SK-N-SH (cell line): Measurements from ENCODE around the gene GGTLC3. TPM values are rescaled to one million over a fixed set of nuclear protein-coding genes. Genes with fewer than 3 reads are reported as not detected.
"Not testable (repeated sequence)": the region's sequence is repeated elsewhere in the genome, so short reads cannot be mapped to it uniquely, and the experiment has no call there.

Experiments used
- CTCF ChIA-PET: fragments of 300-600, 350-600 bp; formaldehyde crosslinking; extraction: SDS; loops from one replicate; lab custom pipeline; 2021; lab: Yijun Ruan, JAX
- POLR2A ChIA-PET: fragments of 350-600 bp; sonication (Branson Sonifier 250); formaldehyde crosslinking; extraction: SDS; loops from one replicate; lab custom pipeline; 2020; ENCODE audit warnings: antibody characterized with exemption, inconsistent platforms; lab: Yijun Ruan, JAX
- DNase-seq: peaks from one replicate; pipeline ENCODE4 v3.0.0; 2012
- H2AFZ ChIP-seq: fragments of 200-600 bp; sonication (generic); 2 replicates; pipeline ENCODE4 v1.8.1; 2016; ENCODE audit warnings: antibody characterized with exemption, mild to moderate bottlenecking, low read depth
- H3F3A ChIP-seq: fragments of 200-600 bp; sonication (generic); replicated peaks from 2 replicates; pipeline ENCODE3; 2016; ENCODE audit warnings: antibody characterized with exemption, mild to moderate bottlenecking; ENCODE audit not compliant: insufficient read depth
- H3K27ac ChIP-seq, 2 experiments: fragments of 200-500 bp in 1 of 2; fragments of 200-600 bp in 1 of 2; sonication (Bioruptor generic) in 1 of 2; sonication (generic), shearing (Covaris generic) in 1 of 2; 2 replicates each; pipeline versions ENCODE4 v1.5.1 to v1.6.1; 2014 to 2016; ENCODE audit warnings: low read depth in 2 of 2, inconsistent platforms in 1 of 2, low read length in 1 of 2, mild to moderate bottlenecking in 1 of 2, mixed read lengths in 1 of 2
- H3K27me3 ChIP-seq: fragments of 200-600 bp; sonication (generic), shearing (Covaris generic); 2 replicates; pipeline ENCODE4 v1.6.1; 2016; ENCODE audit warnings: mixed run types; ENCODE audit not compliant: insufficient read depth
- H3K36me3 ChIP-seq, 2 experiments: fragments of 200-500 bp in 1 of 2; fragments of 200-600 bp in 1 of 2; sonication (Bioruptor generic) in 1 of 2; sonication (generic) in 1 of 2; replicated peaks in 1 of 2; 2 replicates each; pipeline versions ENCODE3 to v1.5.1; 2014 to 2016; ENCODE audit warnings: low read length in 1 of 2, mild to moderate bottlenecking in 1 of 2; ENCODE audit not compliant: insufficient read depth in 2 of 2, control insufficient read depth in 1 of 2
- H3K4me1 ChIP-seq, 2 experiments: fragments of 200-500 bp in 1 of 2; fragments of 200-600 bp in 1 of 2; sonication (Bioruptor generic) in 1 of 2; sonication (generic), shearing (Covaris generic) in 1 of 2; 2 replicates each; pipeline versions ENCODE4 v1.5.1 to v1.6.1; 2014 to 2016; ENCODE audit warnings: low read depth in 1 of 2, low read length in 1 of 2, mixed run types in 1 of 2; ENCODE audit not compliant: insufficient read depth in 2 of 2, control insufficient read depth in 1 of 2
- H3K4me2 ChIP-seq: fragments of 200-600 bp; sonication (generic), shearing (Covaris generic); 2 replicates; pipeline ENCODE4 v1.6.1; 2017; ENCODE audit warnings: mixed run types
- H3K4me3 ChIP-seq, 2 experiments: fragments of 200-500 bp in 1 of 2; fragments of 200-600 bp in 1 of 2; sonication (Bioruptor generic) in 1 of 2; sonication (generic), shearing (Covaris generic) in 1 of 2; 2 replicates each; pipeline versions ENCODE4 v1.5.1 to v1.8.1; 2014 to 2016; ENCODE audit warnings: low read depth in 2 of 2, inconsistent platforms in 1 of 2, low read length in 1 of 2, mild to moderate bottlenecking in 1 of 2, mixed read lengths in 1 of 2, moderate library complexity in 1 of 2
- H3K79me2 ChIP-seq: fragments of 200-600 bp; sonication (generic); 2 replicates; pipeline ENCODE4 v1.8.1; 2017; ENCODE audit warnings: mild to moderate bottlenecking; ENCODE audit not compliant: insufficient read depth
- H3K9ac ChIP-seq: fragments of 200-600 bp; sonication (generic); 2 replicates; pipeline ENCODE4 v1.6.1; 2017; ENCODE audit warnings: mixed run types
- H3K9me2 ChIP-seq: fragments of 200-600 bp; sonication (generic); 2 replicates; pipeline ENCODE4 v1.6.1; 2017; ENCODE audit warnings: mixed run types
- H3K9me3 ChIP-seq: fragments of 200-600 bp; sonication (generic); 2 replicates; pipeline ENCODE4 v1.6.1; 2017; ENCODE audit warnings: mixed run types, mild to moderate bottlenecking, moderate library complexity
- H4K20me1 ChIP-seq: fragments of 200-600 bp; sonication (generic); 2 replicates; pipeline ENCODE4 v1.6.1; 2017; ENCODE audit warnings: mild to moderate bottlenecking, mixed run types; ENCODE audit not compliant: insufficient read depth
- WGBS: methylation state at CpG from one replicate; pipeline ENCODE4 v1.1.6; 2017; ENCODE audit warnings: low lambda C conversion rate; 5-methylcytosine and 5-hydroxymethylcytosine counted together
- polyA plus RNA-seq, 3 experiments: library from polyadenylated mRNA; depleted of rRNA; stranded (reverse); fragments of >200 nt; gene quantifications; 2 replicates each; pipeline ENCODE4 v1.2.3, GENCODE V29; 2012

The GGTLC3 gene
- polyA plus RNA-seq, 1 of the 3 experiments (the other 2 are of a cell fraction), result not detected

- DNase-seq, POLR2A ChIA-PET, H3K27ac ChIP-seq, H3F3A ChIP-seq, CTCF ChIA-PET, H2AFZ ChIP-seq, H3K4me2 ChIP-seq, H3K9me3 ChIP-seq, H3K36me3 ChIP-seq, H4K20me1 ChIP-seq, H3K9me2 ChIP-seq, H3K9ac ChIP-seq, H3K4me3 ChIP-seq, H3K4me1 ChIP-seq, H3K27me3 ChIP-seq, H3K79me2 ChIP-seq: not testable (repeated sequence)
- WGBS, result 100% methylated on average over 3 of the region's 12 CpGs
These were observed 16.4 kb upstream of the GGTLC3 start for GRCh38 chr22:18534315-18534714.

- H3K4me2 ChIP-seq, H3K9ac ChIP-seq, H3K79me2 ChIP-seq, H3K9me2 ChIP-seq, DNase-seq, H2AFZ ChIP-seq, H3K27ac ChIP-seq, H3K27me3 ChIP-seq, CTCF ChIA-PET, H3F3A ChIP-seq, H3K9me3 ChIP-seq, H3K36me3 ChIP-seq, POLR2A ChIA-PET, H4K20me1 ChIP-seq, H3K4me1 ChIP-seq, H3K4me3 ChIP-seq: not testable (repeated sequence)
- no CpG with 5 or more reads among the region's 11 CpGs for WGBS
These were observed 15.7 kb upstream of the GGTLC3 start for GRCh38 chr22:18533633-18534032.

DNA sequence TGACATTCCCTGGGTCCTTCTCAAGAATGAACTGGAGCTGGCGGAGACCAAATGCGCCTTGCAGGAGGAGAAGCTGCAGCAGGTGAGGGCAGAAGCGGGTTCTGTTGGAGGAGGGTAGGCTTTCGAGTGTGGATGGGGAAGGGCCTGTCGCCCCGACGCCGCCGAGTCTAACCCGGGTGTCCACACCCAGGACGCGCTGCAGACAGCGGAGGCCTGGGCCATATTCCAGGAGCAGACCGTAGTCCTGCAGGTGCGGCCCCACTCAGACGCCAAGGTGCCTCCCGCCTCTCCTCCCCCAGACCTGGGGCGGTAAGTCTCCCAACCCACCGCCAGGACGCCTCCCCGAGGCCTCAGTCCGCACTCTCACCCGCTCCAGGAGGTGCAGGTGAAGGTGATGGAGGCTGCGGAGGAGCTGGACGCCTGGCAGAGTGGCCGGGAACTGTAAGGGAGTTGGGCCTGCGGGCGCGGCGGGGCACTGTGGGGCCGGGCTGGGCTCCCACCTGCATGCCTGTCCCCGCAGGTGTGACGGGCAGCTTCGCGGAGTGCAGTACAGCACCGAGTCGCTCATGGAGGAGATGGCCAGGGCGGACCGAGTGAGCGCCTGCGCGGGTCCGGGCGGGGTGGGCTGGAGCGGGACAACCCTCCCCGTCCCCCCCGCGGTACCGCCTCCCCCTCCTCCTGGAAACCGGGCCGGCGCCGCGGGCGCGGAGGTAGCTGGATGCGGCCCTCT lies 11.6 kb upstream of the GGTLC3 start:
- H3K4me3 ChIP-seq, H3K27ac ChIP-seq, H3K9me2 ChIP-seq, H3K36me3 ChIP-seq, H3K79me2 ChIP-seq, H3K9me3 ChIP-seq, CTCF ChIA-PET, H4K20me1 ChIP-seq, H3K9ac ChIP-seq, H3F3A ChIP-seq, DNase-seq, H2AFZ ChIP-seq, H3K27me3 ChIP-seq, POLR2A ChIA-PET, H3K4me2 ChIP-seq, H3K4me1 ChIP-seq: not testable (repeated sequence)
- WGBS, result no CpG with 5 or more reads among the region's 57 CpGs

DNA sequence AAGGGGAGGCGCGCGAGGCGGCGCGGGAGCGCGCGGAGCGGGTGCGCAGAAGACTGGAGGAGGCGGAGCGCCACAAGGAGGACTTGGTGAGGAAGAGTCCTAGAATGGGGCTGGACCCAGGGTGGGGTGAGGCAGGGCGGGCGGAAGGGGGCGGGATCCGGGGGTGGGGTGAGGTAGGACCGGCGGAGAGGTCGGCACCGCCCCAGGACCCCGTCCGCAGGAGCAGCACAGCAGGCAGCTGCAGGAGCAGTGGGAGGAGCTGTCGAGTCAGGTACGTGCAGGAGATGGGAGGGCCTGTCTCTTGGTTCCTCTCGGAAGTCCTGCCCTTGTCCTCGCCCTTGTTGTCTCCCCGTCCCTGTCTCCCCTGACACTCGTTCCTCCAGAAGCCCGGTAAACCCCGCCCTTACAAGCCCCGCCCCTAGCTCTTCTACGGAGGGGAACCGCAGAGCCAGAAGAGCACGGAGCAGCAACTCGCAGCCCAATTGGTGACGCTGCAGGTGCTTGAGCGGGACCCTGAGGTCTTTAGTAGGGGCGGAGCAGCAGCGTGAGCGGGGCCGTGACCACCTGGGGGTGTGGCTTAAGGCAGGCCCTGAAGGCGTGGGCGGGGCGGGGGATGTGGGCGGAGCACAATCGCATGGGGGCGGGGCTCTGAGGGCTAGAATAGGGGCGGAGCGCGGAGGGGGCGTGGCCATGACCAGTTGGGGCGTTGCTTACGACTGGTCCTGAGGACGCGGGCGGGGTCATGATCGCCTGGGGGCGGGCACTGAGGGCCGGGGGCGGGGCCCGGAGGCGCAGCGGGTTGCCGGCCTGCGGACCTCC lies 10.8 kb upstream of the GGTLC3 start:
- H3K9ac ChIP-seq, H3F3A ChIP-seq, DNase-seq, H2AFZ ChIP-seq, H3K9me3 ChIP-seq, H3K27ac ChIP-seq, H3K9me2 ChIP-seq, H3K79me2 ChIP-seq, H4K20me1 ChIP-seq, H3K27me3 ChIP-seq, POLR2A ChIA-PET, H3K36me3 ChIP-seq, CTCF ChIA-PET, H3K4me1 ChIP-seq: not testable (repeated sequence)
- Histone ChIP-seq H3K4me3 (peak overlapping the region in 1 of 2 experiments; percentile 28; a peak in 1 of 4 replicates), H3K4me2 (peak overlapping the region; percentile 44; the same call in 1 of the 2 replicates)
- WGBS, result 0% methylated on average over 24 of the region's 66 CpGs

- H3K27me3 ChIP-seq, CTCF ChIA-PET, POLR2A ChIA-PET, H4K20me1 ChIP-seq, DNase-seq, H3K9me2 ChIP-seq, H3K79me2 ChIP-seq, H3K4me1 ChIP-seq, H2AFZ ChIP-seq, H3K9ac ChIP-seq, H3K36me3 ChIP-seq, H3K27ac ChIP-seq, H3F3A ChIP-seq, H3K9me3 ChIP-seq: not testable (repeated sequence)
- no CpG with 5 or more reads among the region's 65 CpGs for WGBS
- peak within 1 kb of the TSS; percentile 28 to 32; a peak in 2 of 4 replicates for H3K4me3 ChIP-seq
- H3K4me2 ChIP-seq, result peak within 1 kb of the TSS; percentile 44; the same call in 1 of the 2 replicates
These were observed 10.0 kb upstream of the GGTLC3 start, which contains the start of gene TMEM191B for GRCh38 chr22:18527752-18528596. Gene TMEM191B (plus strand): TSS chr22:18527802. CDS start chr22:18527981, 179 bp downstream.

GRCh38 chr22:18523328-18523727 lies 5.4 kb upstream of the GGTLC3 start:
- H2AFZ ChIP-seq, CTCF ChIA-PET, DNase-seq, H3K9me3 ChIP-seq, H3K36me3 ChIP-seq, POLR2A ChIA-PET, H3K4me3 ChIP-seq, H3K9me2 ChIP-seq, H3K9ac ChIP-seq, H3K4me1 ChIP-seq, H4K20me1 ChIP-seq, H3K27me3 ChIP-seq, H3K4me2 ChIP-seq, H3K27ac ChIP-seq, H3F3A ChIP-seq, H3K79me2 ChIP-seq: not testable (repeated sequence)
- WGBS, result no CpG with 5 or more reads among the region's 4 CpGs
